GM23248 (cell line): ENCODE data around the gene IL1F10. TPM values are rescaled to one million over a fixed set of nuclear protein-coding genes. Genes with fewer than 3 reads are reported as not detected.

Source experiments
- DNase-seq: peaks from one replicate; pipeline ENCODE4 v3.0.0-alpha.2; 2015
- H2AFZ ChIP-seq: fragments of 200-600 bp; sonication (generic); 2 replicates; pipeline ENCODE4 v1.6.1; 2016; ENCODE audit warnings: antibody characterized with exemption
- H3F3A ChIP-seq: fragments of 200-600 bp; sonication (generic); 2 replicates; pipeline ENCODE4 v1.6.1; 2016; ENCODE audit warnings: mild to moderate bottlenecking, antibody characterized with exemption, mixed run types; ENCODE audit not compliant: insufficient read depth
- H3K27ac ChIP-seq: fragments of 200-600 bp; sonication (generic); 2 replicates; pipeline ENCODE4 v1.5.1; 2016; ENCODE audit warnings: mild to moderate bottlenecking
- H3K27me3 ChIP-seq: fragments of 200-600 bp; sonication (generic); replicated peaks from 2 replicates; pipeline ENCODE4 v1.6.1; 2016; ENCODE audit warnings: mild to moderate bottlenecking; ENCODE audit not compliant: insufficient read depth
- H3K36me3 ChIP-seq: fragments of 200-600 bp; sonication (generic); 2 replicates; pipeline ENCODE4 v1.6.1; 2016; ENCODE audit warnings: low read depth, mild to moderate bottlenecking
- H3K4me1 ChIP-seq: fragments of 200-600 bp; sonication (generic); 2 replicates; pipeline ENCODE4 v1.6.1; 2016; ENCODE audit warnings: mild to moderate bottlenecking; ENCODE audit not compliant: insufficient read depth
- H3K4me2 ChIP-seq: fragments of 200-600 bp; sonication (generic); one replicate; pipeline ENCODE4 v1.6.1; 2016; ENCODE audit warnings: mild to moderate bottlenecking; ENCODE audit not compliant: unreplicated experiment
- H3K4me3 ChIP-seq: fragments of 200-600 bp; sonication (generic); 2 replicates; pipeline ENCODE4 v1.5.1; 2016; ENCODE audit warnings: mild to moderate bottlenecking
- H3K79me2 ChIP-seq: fragments of 200-600 bp; sonication (generic); 2 replicates; pipeline ENCODE4 v1.6.1; 2016; ENCODE audit warnings: mild to moderate bottlenecking; ENCODE audit not compliant: insufficient read depth
- H3K9ac ChIP-seq: fragments of 200-600 bp; sonication (generic); 2 replicates; pipeline ENCODE4 v1.6.1; 2016; ENCODE audit warnings: mild to moderate bottlenecking
- H3K9me2 ChIP-seq: fragments of 200-600 bp; sonication (generic); 2 replicates; pipeline ENCODE4 v1.6.1; 2016; ENCODE audit warnings: mixed run types, mild to moderate bottlenecking, moderate library complexity; ENCODE audit not compliant: insufficient read depth
- H3K9me3 ChIP-seq: fragments of 200-600 bp; sonication (generic); one replicate; pipeline ENCODE4 v1.6.1; 2017; ENCODE audit warnings: low read depth
- H4K20me1 ChIP-seq: fragments of 200-600 bp; sonication (generic); 2 replicates; pipeline ENCODE4 v1.6.0; 2016; ENCODE audit not compliant: insufficient read depth
- EZH2 ChIP-seq: fragments of 200-600 bp; sonication (generic); IDR thresholded peaks from 2 replicates; pipeline ENCODE4 v1.6.1; 2018; ENCODE audit warnings: antibody characterized with exemption, mild to moderate bottlenecking; ENCODE audit not compliant: insufficient read depth, poor library complexity, severe bottlenecking
- EZH2phosphoT487 ChIP-seq: fragments of 200-600 bp; sonication (generic); IDR thresholded peaks from 2 replicates; pipeline ENCODE4 v1.6.1; 2018; ENCODE audit warnings: antibody characterized with exemption, moderate library complexity, mild to moderate bottlenecking, low read depth; ENCODE audit not compliant: insufficient read depth
- WGBS, 2 experiments: methylation state at CpG; one replicate each; pipeline ENCODE4 v1.1.6; 2015 to 2017; ENCODE audit warnings: low lambda C conversion rate in 2 of 2, low coverage in 1 of 2; ENCODE audit errors: missing lambda C conversion rate in 2 of 2; 5-methylcytosine and 5-hydroxymethylcytosine counted together
- in situ Hi-C: fragments of 300-500 bp; cut with MboI; formaldehyde crosslinking; loops from 2 replicates; pipeline ENCODE4 v1.15.0; 2020
- polyA plus RNA-seq: library from polyadenylated mRNA; unstranded; fragments of >200 nt; fragmentation: Nextera tagmentation; extraction: Ambion mirVana; gene quantifications from 2 replicates; pipeline ENCODE4 v1.2.1, GENCODE V29; 2016
- total RNA-seq: library from RNA; depleted of rRNA; stranded (reverse); fragments of >200 nt; shearing (Covaris generic); gene quantifications from 2 replicates; pipeline ENCODE4 v1.2.3, GENCODE V29; 2014

The IL1F10 gene
- total and polyA plus RNA-seq, 2 experiments from 2014 or later: not detected

GRCh38 chr2:113036763-113037162 is 31.0 kb upstream of the IL1F10 start:
- no peak overlapping the region for H3K27ac ChIP-seq
- TF ChIP-seq EZH2phosphoT487 (no peak), EZH2 (no peak)
- no peaks in the 10 kb centered on the region for H4K20me1 ChIP-seq
- H3K9ac ChIP-seq: no peak overlapping the region
- H3K9me2 ChIP-seq: no peaks in the 10 kb centered on the region
- no peak for DNase-seq
- peaks cover 45% of the 10 kb centered on the region for H3K27me3 ChIP-seq
- no peak overlapping the region for H3K4me2 ChIP-seq
- H3K79me2 ChIP-seq: no peaks in the 10 kb centered on the region
- no peak overlapping the region for H3K4me3 ChIP-seq
- no peaks in the 10 kb centered on the region for H3K9me3 ChIP-seq
- H3K36me3 ChIP-seq: no peaks in the 10 kb centered on the region
- in situ Hi-C loops: no loop called here
- H3K4me1 ChIP-seq: no peaks in the 10 kb centered on the region
- no peaks in the 10 kb centered on the region for H3F3A ChIP-seq
- 48 to 51% methylated on average over 9 of the region's 9 CpGs for WGBS, 2 experiments
- no peak overlapping the region for H2AFZ ChIP-seq

- TF ChIP-seq EZH2: no peak
- TF ChIP-seq EZH2phosphoT487: no peak
- H3K9me2 ChIP-seq: no peaks in the 10 kb centered on the region
- WGBS, 2 experiments: 16 to 37% methylated on average over 3 of the region's 3 CpGs
Measured at GRCh38 chr2:113038291-113038690, 29.5 kb upstream of the IL1F10 start.

DNA sequence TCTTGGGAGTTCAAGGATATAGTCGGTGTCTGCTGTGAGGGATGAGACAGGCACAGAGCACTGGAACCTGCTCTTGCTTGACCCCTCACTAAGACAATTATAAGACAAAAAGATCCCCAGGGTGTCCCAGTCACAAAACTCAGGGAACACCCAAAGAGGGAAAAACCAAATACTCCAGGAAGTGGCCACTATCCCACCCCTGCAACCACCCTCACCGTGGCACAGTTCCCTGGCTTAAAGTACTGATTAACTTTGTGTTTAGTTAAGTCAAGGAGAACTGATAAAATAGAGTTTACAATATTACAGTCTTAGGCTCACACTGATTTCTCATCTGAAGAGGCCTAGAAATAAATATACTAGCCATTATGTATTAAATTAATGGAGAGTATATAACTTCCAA is 28.6 kb upstream of the IL1F10 start:
- in situ Hi-C loops: no loop called here
- Histone ChIP-seq H3K27ac (no peak overlapping the region), H2AFZ (no peak overlapping the region), H3K4me2 (no peak overlapping the region), H3K79me2 (no peaks in the 10 kb centered on the region), H3K9ac (no peak overlapping the region), H3F3A (no peaks in the 10 kb centered on the region), H3K27me3 (peaks cover 36% of the 10 kb centered on the region), H3K4me3 (no peak overlapping the region), H4K20me1 (no peaks in the 10 kb centered on the region), H3K9me3 (no peaks in the 10 kb centered on the region), H3K36me3 (no peaks in the 10 kb centered on the region), H3K9me2 (no peaks in the 10 kb centered on the region), H3K4me1 (no peaks in the 10 kb centered on the region)
- no peak for TF ChIP-seq EZH2phosphoT487
- no peak for TF ChIP-seq EZH2
- 78 to 85% methylated on average over 2 of the region's 2 CpGs for WGBS, 2 experiments
- DNase-seq: no peak

More at GRCh38 chr2:113038291-113038690, 29.5 kb upstream of the IL1F10 start:
- H3K9me3 ChIP-seq: no peaks in the 10 kb centered on the region
- peaks cover 38% of the 10 kb centered on the region for H3K27me3 ChIP-seq
- no peaks in the 10 kb centered on the region for H4K20me1 ChIP-seq
- H3K9ac ChIP-seq: no peak overlapping the region
- H3K79me2 ChIP-seq: no peaks in the 10 kb centered on the region
- H3K4me3 ChIP-seq: no peak overlapping the region
- H3K4me2 ChIP-seq: no peak overlapping the region
- DNase-seq: no peak
- no peak overlapping the region for H3K27ac ChIP-seq
- no peaks in the 10 kb centered on the region for H3F3A ChIP-seq
- no peaks in the 10 kb centered on the region for H3K36me3 ChIP-seq
- H2AFZ ChIP-seq: no peak overlapping the region
- in situ Hi-C loops: no loop called here
- H3K4me1 ChIP-seq: no peaks in the 10 kb centered on the region

DNA sequence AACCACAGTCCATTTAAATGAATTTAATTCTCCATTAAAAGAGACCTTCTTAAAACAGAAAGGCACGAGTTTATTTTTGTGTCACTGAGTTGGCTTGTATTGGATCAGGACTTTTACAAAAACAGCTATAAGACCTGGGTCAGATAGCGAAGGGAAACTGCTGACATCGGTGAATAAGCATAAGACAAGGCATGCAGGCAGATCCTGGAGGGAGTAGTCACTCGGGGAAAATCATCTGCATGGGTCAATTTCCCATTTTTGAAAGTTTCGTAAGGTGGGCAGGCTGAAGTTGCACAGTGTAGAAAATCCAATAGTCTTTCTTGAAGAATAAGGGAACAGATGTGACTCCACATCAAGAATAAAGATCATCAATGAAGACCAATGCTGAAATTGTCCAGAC is 28.1 kb upstream of the IL1F10 start:
- WGBS, 2 experiments: 40 to 44% methylated on average over 5 of the region's 5 CpGs
- H3K27ac ChIP-seq: no peak overlapping the region
- H3K4me1 ChIP-seq: no peaks in the 10 kb centered on the region
- no peak for DNase-seq
- H3K79me2 ChIP-seq: no peaks in the 10 kb centered on the region
- no peak overlapping the region for H2AFZ ChIP-seq
- H3K4me2 ChIP-seq: no peak overlapping the region
- H4K20me1 ChIP-seq: no peaks in the 10 kb centered on the region
- in situ Hi-C loops: no loop called here
- no peaks in the 10 kb centered on the region for H3K9me2 ChIP-seq
- H3K9ac ChIP-seq: no peak overlapping the region
- H3K36me3 ChIP-seq: no peaks in the 10 kb centered on the region
- H3K9me3 ChIP-seq: no peaks in the 10 kb centered on the region
- TF ChIP-seq EZH2phosphoT487 (no peak), EZH2 (no peak)
- H3F3A ChIP-seq: no peaks in the 10 kb centered on the region
- peaks cover 40% of the 10 kb centered on the region for H3K27me3 ChIP-seq
- no peak overlapping the region for H3K4me3 ChIP-seq

DNA sequence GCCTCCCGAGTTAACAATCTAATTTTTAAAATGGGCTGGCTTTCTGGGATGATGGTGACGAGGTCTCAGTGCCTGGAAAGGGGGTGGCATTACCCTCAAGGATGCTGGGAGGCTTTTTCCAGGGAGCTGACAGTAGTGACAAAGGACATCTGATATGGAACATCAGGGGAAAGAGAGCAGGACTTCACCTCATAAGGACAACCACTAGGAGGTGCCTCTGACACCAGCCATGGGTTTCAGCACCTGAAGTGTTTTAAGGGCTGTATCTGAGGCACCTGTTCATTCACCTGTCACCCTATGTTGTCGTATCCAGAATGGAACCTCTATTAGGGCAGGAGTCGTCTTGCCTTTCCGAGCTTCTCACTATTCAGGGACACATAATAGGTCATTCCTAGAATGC is 25.9 kb upstream of the IL1F10 start:
- WGBS, 2 experiments: 13 to 20% methylated on average over 5 of the region's 5 CpGs
- no peak for TF ChIP-seq EZH2phosphoT487
- TF ChIP-seq EZH2: no peak
- no peak for DNase-seq
- H3K4me3 ChIP-seq: no peak overlapping the region
- no peaks in the 10 kb centered on the region for H3K9me3 ChIP-seq
- H3K27me3 ChIP-seq: peaks cover 36% of the 10 kb centered on the region
- H3F3A ChIP-seq: no peaks in the 10 kb centered on the region
- H2AFZ ChIP-seq: no peak overlapping the region
- H3K79me2 ChIP-seq: no peaks in the 10 kb centered on the region
- no peak overlapping the region for H3K27ac ChIP-seq
- no peak overlapping the region for H3K4me2 ChIP-seq
- H3K4me1 ChIP-seq: no peaks in the 10 kb centered on the region
- H3K9ac ChIP-seq: no peak overlapping the region
- H3K36me3 ChIP-seq: no peaks in the 10 kb centered on the region
- no peaks in the 10 kb centered on the region for H4K20me1 ChIP-seq
- in situ Hi-C loops: no loop called here
- H3K9me2 ChIP-seq: no peaks in the 10 kb centered on the region
